ENCODE measurements around the gene TENM3. TPM values are rescaled to one million over a fixed set of nuclear protein-coding genes. Genes with fewer than 3 reads are reported as not detected.

TENM3 gene
- total RNA-seq, 2 experiments from 2014 or later, result not detected

DNA sequence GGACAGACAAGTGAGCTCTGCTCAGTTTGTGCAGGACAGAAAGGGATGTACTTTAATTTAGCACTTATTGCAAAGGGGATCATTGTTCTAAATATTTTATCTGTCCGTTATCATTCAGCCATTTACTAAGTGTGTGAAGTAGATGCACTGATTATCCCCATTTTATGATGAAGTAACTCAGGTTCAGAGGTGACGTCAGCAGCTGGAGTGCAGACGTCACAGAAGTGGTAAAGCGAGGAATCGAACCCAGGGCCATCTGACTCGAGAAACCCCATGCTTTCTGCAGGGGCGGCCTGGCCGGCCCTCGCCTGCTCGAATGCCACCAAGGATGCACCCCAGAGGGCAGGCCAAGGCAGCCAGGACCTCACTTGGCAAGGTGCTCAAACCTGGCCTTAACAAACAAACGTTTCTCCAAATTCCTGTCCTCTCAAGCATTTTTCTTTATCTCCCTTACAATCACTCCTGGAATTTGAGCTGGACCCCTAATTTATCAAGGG is 599.0 kb downstream of the TENM3 start:
- no peak for DNase-seq (ENCODE audit: low spot score)
- ChIA-PET POLR2A (no interaction called here), CTCF (ENCODE audit: unreplicated experiment) (no interaction called here)
- TF ChIP-seq, protein P1, sequence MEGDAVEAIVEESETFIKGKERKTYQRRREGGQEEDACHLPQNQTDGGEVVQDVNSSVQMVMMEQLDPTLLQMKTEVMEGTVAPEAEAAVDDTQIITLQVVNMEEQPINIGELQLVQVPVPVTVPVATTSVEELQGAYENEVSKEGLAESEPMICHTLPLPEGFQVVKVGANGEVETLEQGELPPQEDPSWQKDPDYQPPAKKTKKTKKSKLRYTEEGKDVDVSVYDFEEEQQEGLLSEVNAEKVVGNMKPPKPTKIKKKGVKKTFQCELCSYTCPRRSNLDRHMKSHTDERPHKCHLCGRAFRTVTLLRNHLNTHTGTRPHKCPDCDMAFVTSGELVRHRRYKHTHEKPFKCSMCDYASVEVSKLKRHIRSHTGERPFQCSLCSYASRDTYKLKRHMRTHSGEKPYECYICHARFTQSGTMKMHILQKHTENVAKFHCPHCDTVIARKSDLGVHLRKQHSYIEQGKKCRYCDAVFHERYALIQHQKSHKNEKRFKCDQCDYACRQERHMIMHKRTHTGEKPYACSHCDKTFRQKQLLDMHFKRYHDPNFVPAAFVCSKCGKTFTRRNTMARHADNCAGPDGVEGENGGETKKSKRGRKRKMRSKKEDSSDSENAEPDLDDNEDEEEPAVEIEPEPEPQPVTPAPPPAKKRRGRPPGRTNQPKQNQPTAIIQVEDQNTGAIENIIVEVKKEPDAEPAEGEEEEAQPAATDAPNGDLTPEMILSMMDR (conservative IDR thresholded peaks at IDR 0.05; ENCODE audit: low read length), result no peak
- TF ChIP-seq EZH2phosphoT487 (IDR thresholded peaks at IDR 0.05; ENCODE audit: borderline replicate concordance, low read depth, low read length), result no peak
- Histone ChIP-seq H3K4me3 (ENCODE audit: low read depth, low read length, poor library complexity, severe bottlenecking) (no peak overlapping the region), H3K4me2 (ENCODE audit: low read length) (no peak overlapping the region), H3K79me2 (ENCODE audit: insufficient read depth, low read depth, low read length) (no peaks in the 10 kb centered on the region), H3K9me2 (ENCODE audit: insufficient read depth, low read length) (no peaks in the 10 kb centered on the region), H3K27ac (ENCODE audit: low read depth, low read length, poor library complexity, severe bottlenecking) (no peak overlapping the region), H3K36me3 (ENCODE audit: insufficient read depth, low read length) (no peaks in the 10 kb centered on the region), H3K4me1 (ENCODE audit: insufficient read depth, low read length, poor library complexity, severe bottlenecking) (no peaks in the 10 kb centered on the region), H4K20me1 (ENCODE audit: insufficient read depth, low read length) (no peaks in the 10 kb centered on the region), H2AFZ (ENCODE audit: low read length) (no peak overlapping the region), H3K9me3 (ENCODE audit: low read length) (no peaks in the 10 kb centered on the region)
- no TSS peak for BruUV-seq (replicated peaks)
- intact Hi-C loops (cut with micrococcal nuclease; ENCODE audit: unreplicated experiment), result no loop called here

DNA sequence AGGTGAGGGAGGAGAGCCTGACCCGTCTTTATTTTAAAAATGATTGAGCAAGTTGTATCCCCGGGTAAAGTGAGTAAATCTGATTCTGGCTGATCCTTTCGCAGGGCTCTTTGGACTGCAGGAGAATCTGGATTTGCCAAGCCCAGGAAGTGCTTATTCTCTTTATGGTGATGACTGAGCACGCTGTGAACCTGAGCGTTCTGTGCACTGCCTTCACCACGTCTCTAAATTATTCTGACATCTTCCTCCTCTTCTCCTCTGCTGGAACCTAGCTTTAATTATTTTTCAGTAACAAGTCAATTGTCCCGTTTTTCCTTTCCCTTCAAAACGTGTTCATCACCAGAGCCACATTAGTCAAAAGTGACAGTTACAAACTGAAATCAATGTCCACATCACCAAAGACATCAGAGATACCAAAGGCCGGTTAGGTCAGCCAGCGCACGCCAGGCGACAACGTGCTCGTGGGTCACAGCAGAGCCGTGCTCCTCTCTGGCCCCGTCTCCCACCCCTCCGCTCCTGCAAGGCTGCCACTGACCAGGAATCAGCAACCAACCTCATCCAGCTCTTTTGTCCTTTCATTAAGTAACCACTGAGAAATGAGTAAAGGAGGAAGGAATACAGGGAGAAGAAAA is 599.7 kb downstream of the TENM3 start:
- Histone ChIP-seq H2AFZ (ENCODE audit: low read length) (no peak overlapping the region), H3K9me2 (ENCODE audit: insufficient read depth, low read length) (no peaks in the 10 kb centered on the region), H3K27ac (ENCODE audit: low read depth, low read length, poor library complexity, severe bottlenecking) (no peak overlapping the region), H3K79me2 (ENCODE audit: insufficient read depth, low read depth, low read length) (no peaks in the 10 kb centered on the region), H3K9me3 (ENCODE audit: low read length) (no peaks in the 10 kb centered on the region), H3K4me3 (ENCODE audit: low read depth, low read length, poor library complexity, severe bottlenecking) (no peak overlapping the region), H3K4me2 (ENCODE audit: low read length) (no peak overlapping the region), H3K36me3 (ENCODE audit: insufficient read depth, low read length) (no peaks in the 10 kb centered on the region), H4K20me1 (ENCODE audit: insufficient read depth, low read length) (no peaks in the 10 kb centered on the region), H3K4me1 (ENCODE audit: insufficient read depth, low read length, poor library complexity, severe bottlenecking) (no peaks in the 10 kb centered on the region)
- intact Hi-C loops (cut with micrococcal nuclease; ENCODE audit: unreplicated experiment), result no loop called here
- ChIA-PET POLR2A (interaction anchor here (0.6 kb wide), 1 partner anchor 87 kb away, joined by 4 read pairs; no protein-coding TSS in a partner anchor), CTCF (ENCODE audit: unreplicated experiment) (no interaction called here)
- DNase-seq (ENCODE audit: low spot score), result no peak
- no TSS peak for BruUV-seq (replicated peaks)
- TF ChIP-seq, protein P1 (conservative IDR thresholded peaks at IDR 0.05; ENCODE audit: low read length), result no peak
- TF ChIP-seq EZH2phosphoT487 (IDR thresholded peaks at IDR 0.05; ENCODE audit: borderline replicate concordance, low read depth, low read length), result no peak

DNA sequence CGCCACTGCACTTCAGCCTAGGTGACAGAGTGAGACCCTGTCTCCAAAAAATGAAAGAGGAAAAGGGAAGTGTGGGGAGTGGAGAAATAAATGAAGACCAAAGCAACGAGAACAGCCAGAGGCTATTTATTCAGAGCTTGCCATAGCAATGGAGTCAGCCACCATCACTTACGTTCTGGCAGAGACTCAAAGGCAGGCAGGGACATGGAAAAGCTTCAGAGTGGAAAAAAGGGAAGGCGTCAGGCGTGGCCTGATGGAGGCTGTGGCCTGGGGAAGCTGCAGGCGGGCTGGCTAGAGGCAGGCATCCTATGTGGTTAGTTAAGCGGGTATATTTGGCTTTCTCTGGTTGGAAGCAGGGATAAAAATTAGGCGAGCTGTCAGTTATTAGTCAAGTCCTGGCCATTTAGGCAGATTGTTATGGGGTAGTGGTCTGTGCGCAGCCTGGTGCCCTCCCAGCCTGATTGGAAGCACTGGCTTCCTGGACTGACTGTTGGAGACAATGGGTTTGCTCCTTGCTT is 600.7 kb downstream of the TENM3 start:
- DNase-seq (ENCODE audit: low spot score), result no peak
- Histone ChIP-seq H3K79me2 (ENCODE audit: insufficient read depth, low read depth, low read length) (no peaks in the 10 kb centered on the region), H3K9me2 (ENCODE audit: insufficient read depth, low read length) (no peaks in the 10 kb centered on the region), H3K4me3 (ENCODE audit: low read depth, low read length, poor library complexity, severe bottlenecking) (no peak overlapping the region), H4K20me1 (ENCODE audit: insufficient read depth, low read length) (no peaks in the 10 kb centered on the region), H3K4me1 (ENCODE audit: insufficient read depth, low read length, poor library complexity, severe bottlenecking) (no peaks in the 10 kb centered on the region), H3K9me3 (ENCODE audit: low read length) (no peaks in the 10 kb centered on the region), H3K36me3 (ENCODE audit: insufficient read depth, low read length) (no peaks in the 10 kb centered on the region), H3K27ac (ENCODE audit: low read depth, low read length, poor library complexity, severe bottlenecking) (no peak overlapping the region), H3K4me2 (ENCODE audit: low read length) (no peak overlapping the region), H2AFZ (ENCODE audit: low read length) (no peak overlapping the region)
- ChIA-PET CTCF (ENCODE audit: unreplicated experiment) (no interaction called here), POLR2A (no interaction called here)
- TF ChIP-seq EZH2phosphoT487 (IDR thresholded peaks at IDR 0.05; ENCODE audit: borderline replicate concordance, low read depth, low read length), result no peak
- TF ChIP-seq, protein P1 (conservative IDR thresholded peaks at IDR 0.05; ENCODE audit: low read length), result no peak
- intact Hi-C loops (cut with micrococcal nuclease; ENCODE audit: unreplicated experiment), result no loop called here
- BruUV-seq (replicated peaks), result no TSS peak

Measured in OCI-LY7 (cell line).